Measurements from ENCODE around the gene NUDT21. TPM values are rescaled to one million over a fixed set of nuclear protein-coding genes. Genes with fewer than 3 reads are reported as not detected.

NUDT21 gene
- total and polyA plus RNA-seq, 2 experiments from 2014 or later: 47.8 to 57.0 TPM

DNA sequence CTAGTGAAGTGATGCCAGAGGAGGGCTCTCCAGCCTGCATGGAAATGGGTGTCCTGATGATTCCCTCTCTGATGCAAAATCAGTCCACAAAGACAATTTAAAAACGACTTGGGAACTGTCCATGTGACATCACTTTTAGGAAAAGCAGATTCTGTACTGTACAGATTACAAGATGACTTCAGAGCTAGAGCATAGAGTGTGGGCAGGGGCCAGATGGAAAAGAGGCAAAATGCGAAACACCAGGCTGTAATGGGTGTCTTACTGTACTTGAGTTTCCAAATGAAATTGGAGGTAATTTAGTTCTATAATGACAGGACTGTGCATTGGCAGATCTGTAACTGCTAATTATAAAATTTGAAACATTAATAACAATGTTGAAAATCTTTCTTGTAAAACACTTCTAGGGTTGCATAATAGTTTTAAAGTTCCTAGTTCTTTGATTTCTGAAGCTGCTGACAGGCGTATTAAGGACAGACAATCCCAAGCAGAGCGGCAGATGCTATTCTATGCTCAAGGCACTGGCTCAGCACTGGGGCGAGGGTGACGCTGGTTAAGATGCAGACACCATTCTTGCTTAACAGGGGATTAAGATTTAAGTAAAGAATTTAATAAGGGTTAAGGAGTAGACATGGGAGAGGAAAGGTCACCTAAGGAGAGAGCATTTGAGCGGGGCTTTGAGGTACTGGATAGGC, 29.8 kb upstream of the NUDT21 start:
- H3K27ac ChIP-seq: no peak overlapping the region
- TF ChIP-seq EZH2phosphoT487 (IDR thresholded peaks at IDR 0.05; ENCODE audit: insufficient read depth, low read depth): no peak
- TF ChIP-seq EZH2 (IDR thresholded peaks at IDR 0.05; ENCODE audit: insufficient read depth, poor library complexity, severe bottlenecking): no peak
- H3K79me2 ChIP-seq (ENCODE audit: insufficient read depth): no peaks in the 10 kb centered on the region; the same call in 1 of the 2 replicates
- H3K4me1 ChIP-seq (ENCODE audit: insufficient read depth): peaks cover 36% of the 10 kb centered on the region
- H2AFZ ChIP-seq: no peak overlapping the region
- H3K4me2 ChIP-seq (ENCODE audit: unreplicated experiment): no peak overlapping the region
- H3F3A ChIP-seq (ENCODE audit: insufficient read depth): peaks cover 45% of the 10 kb centered on the region
- H3K4me3 ChIP-seq: no peak overlapping the region
- in situ Hi-C loops (cut with MboI): no loop called here
- DNase-seq: peak; percentile 21
- no peaks in the 10 kb centered on the region for H3K9me3 ChIP-seq (ENCODE audit: low read depth)
- peaks cover 48% of the 10 kb centered on the region for H3K36me3 ChIP-seq (ENCODE audit: low read depth)
- whole genome bisulfite sequencing, 2 experiments (ENCODE audit: low coverage in 1 of 2, low lambda C conversion rate in 2 of 2, missing lambda C conversion rate in 2 of 2): 53 to 59% methylated on average over 7 of the region's 7 CpGs
- no peaks in the 10 kb centered on the region for H3K9me2 ChIP-seq (ENCODE audit: insufficient read depth)
- H3K27me3 ChIP-seq (replicated peaks; ENCODE audit: insufficient read depth): no peaks in the 10 kb centered on the region
- no peak overlapping the region for H3K9ac ChIP-seq
- no peaks in the 10 kb centered on the region for H4K20me1 ChIP-seq (ENCODE audit: insufficient read depth)

GRCh38 chr16:56479469-56479868, 28.3 kb upstream of the NUDT21 start:
- Histone ChIP-seq H4K20me1 (ENCODE audit: insufficient read depth) (no peaks in the 10 kb centered on the region), H3F3A (ENCODE audit: insufficient read depth) (peaks cover 59% of the 10 kb centered on the region), H3K27ac (no peak overlapping the region), H3K9ac (no peak overlapping the region), H3K79me2 (ENCODE audit: insufficient read depth) (peaks cover 2% of the 10 kb centered on the region; the same call in 1 of the 2 replicates), H2AFZ (no peak overlapping the region), H3K4me2 (ENCODE audit: unreplicated experiment) (no peak overlapping the region), H3K36me3 (ENCODE audit: low read depth) (peaks cover 48% of the 10 kb centered on the region), H3K4me1 (ENCODE audit: insufficient read depth) (peaks cover 36% of the 10 kb centered on the region), H3K9me3 (ENCODE audit: low read depth) (no peaks in the 10 kb centered on the region), H3K4me3 (no peak overlapping the region), H3K27me3 (replicated peaks; ENCODE audit: insufficient read depth) (no peaks in the 10 kb centered on the region), H3K9me2 (ENCODE audit: insufficient read depth) (no peaks in the 10 kb centered on the region)
- WGBS, 2 experiments (ENCODE audit: low coverage in 1 of 2, low lambda C conversion rate in 2 of 2, missing lambda C conversion rate in 2 of 2): 92 to 100% methylated on average over 2 of the region's 2 CpGs
- no peak for TF ChIP-seq EZH2phosphoT487 (IDR thresholded peaks at IDR 0.05; ENCODE audit: insufficient read depth, low read depth)
- TF ChIP-seq EZH2 (IDR thresholded peaks at IDR 0.05; ENCODE audit: insufficient read depth, poor library complexity, severe bottlenecking): no peak
- no peak for DNase-seq
- in situ Hi-C loops (cut with MboI): no loop called here

GRCh38 chr16:56478281-56479049, 27.3 kb upstream of the NUDT21 start:
- H3K4me1 ChIP-seq (ENCODE audit: insufficient read depth): peaks cover 36% of the 10 kb centered on the region
- DNase-seq: no peak
- no peaks in the 10 kb centered on the region for H4K20me1 ChIP-seq (ENCODE audit: insufficient read depth)
- H3K9ac ChIP-seq: no peak overlapping the region
- peaks cover 48% of the 10 kb centered on the region for H3K36me3 ChIP-seq (ENCODE audit: low read depth)
- no peak overlapping the region for H3K4me3 ChIP-seq
- in situ Hi-C loops (cut with MboI): no loop called here
- H3K4me2 ChIP-seq (ENCODE audit: unreplicated experiment): no peak overlapping the region
- peaks cover 4% of the 10 kb centered on the region; the same call in 1 of the 2 replicates for H3K79me2 ChIP-seq (ENCODE audit: insufficient read depth)
- no peaks in the 10 kb centered on the region for H3K27me3 ChIP-seq (replicated peaks; ENCODE audit: insufficient read depth)
- H3K27ac ChIP-seq: peak overlapping the region; percentile 22
- 60 to 63% methylated on average over 2 of the region's 2 CpGs for WGBS, 2 experiments (ENCODE audit: low coverage in 1 of 2, low lambda C conversion rate in 2 of 2, missing lambda C conversion rate in 2 of 2)
- H2AFZ ChIP-seq: no peak overlapping the region
- no peak for TF ChIP-seq EZH2phosphoT487 (IDR thresholded peaks at IDR 0.05; ENCODE audit: insufficient read depth, low read depth)
- no peak for TF ChIP-seq EZH2 (IDR thresholded peaks at IDR 0.05; ENCODE audit: insufficient read depth, poor library complexity, severe bottlenecking)
- no peaks in the 10 kb centered on the region for H3K9me2 ChIP-seq (ENCODE audit: insufficient read depth)
- H3K9me3 ChIP-seq (ENCODE audit: low read depth): no peaks in the 10 kb centered on the region
- H3F3A ChIP-seq (ENCODE audit: insufficient read depth): peaks cover 60% of the 10 kb centered on the region

- H3K9me2 ChIP-seq (ENCODE audit: insufficient read depth): no peaks in the 10 kb centered on the region
- H3K27me3 ChIP-seq (replicated peaks; ENCODE audit: insufficient read depth): no peaks in the 10 kb centered on the region
- peaks cover 60% of the 10 kb centered on the region for H3F3A ChIP-seq (ENCODE audit: insufficient read depth)
- H4K20me1 ChIP-seq (ENCODE audit: insufficient read depth): no peaks in the 10 kb centered on the region
- H3K4me1 ChIP-seq (ENCODE audit: insufficient read depth): peaks cover 35% of the 10 kb centered on the region
- peaks cover 54% of the 10 kb centered on the region for H3K36me3 ChIP-seq (ENCODE audit: low read depth)
- peaks cover 4% of the 10 kb centered on the region; the same call in 1 of the 2 replicates for H3K79me2 ChIP-seq (ENCODE audit: insufficient read depth)
- peak overlapping the region; percentile 54 for H3K9ac ChIP-seq
- peak overlapping the region; percentile 55 for H3K4me2 ChIP-seq (ENCODE audit: unreplicated experiment)
- 93 to 100% methylated on average over 2 of the region's 2 CpGs for WGBS, 2 experiments (ENCODE audit: low coverage in 1 of 2, low lambda C conversion rate in 2 of 2, missing lambda C conversion rate in 2 of 2)
- in situ Hi-C loops (cut with MboI): no loop called here
- DNase-seq: peak; percentile 92
- no peaks in the 10 kb centered on the region for H3K9me3 ChIP-seq (ENCODE audit: low read depth)
- H3K27ac ChIP-seq: peak overlapping the region; percentile 79
- peak overlapping the region; percentile 14; the same call in 1 of the 2 replicates for H2AFZ ChIP-seq
- H3K4me3 ChIP-seq: peak overlapping the region; percentile 14; the same call in 1 of the 2 replicates
- no peak for TF ChIP-seq EZH2 (IDR thresholded peaks at IDR 0.05; ENCODE audit: insufficient read depth, poor library complexity, severe bottlenecking)
- TF ChIP-seq EZH2phosphoT487 (IDR thresholded peaks at IDR 0.05; ENCODE audit: insufficient read depth, low read depth): no peak
Measured at GRCh38 chr16:56477096-56477878, 26.2 kb upstream of the NUDT21 start.

Data from GM23248 (cell line).